Fibroblast of the aortic adventitia (primary cell): ENCODE results near the gene ITIH5. TPM values are rescaled to one million over a fixed set of nuclear protein-coding genes. Genes with fewer than 3 reads are reported as not detected.

Experiments
- DNase-seq: peaks from one replicate; pipeline ENCODE4 v3.0.0-alpha.2; 2010; ENCODE audit warnings: low read depth
- H3K4me3 ChIP-seq: 2 replicates; pipeline ENCODE4 v1.5.1; 2011; ENCODE audit warnings: low read depth, mild to moderate bottlenecking, control low read depth, low read length, moderate library complexity
- total RNA-seq: library from RNA; depleted of rRNA; stranded (reverse); fragments of >200 nt; gene quantifications from 2 replicates; pipeline ENCODE4 v1.2.3, GENCODE V29; 2012; ENCODE audit warnings: low replicate concordance
- TF ChIP-seq, protein P1 (sequence below): IDR thresholded peaks from 2 replicates; pipeline ENCODE4 v1.5.1; 2011; ENCODE audit warnings: mild to moderate bottlenecking, low read length, control low read depth, inconsistent platforms; ENCODE audit not compliant: insufficient read depth

ITIH5 gene
- total RNA-seq, 1 donor, result 0.09 TPM

DNA sequence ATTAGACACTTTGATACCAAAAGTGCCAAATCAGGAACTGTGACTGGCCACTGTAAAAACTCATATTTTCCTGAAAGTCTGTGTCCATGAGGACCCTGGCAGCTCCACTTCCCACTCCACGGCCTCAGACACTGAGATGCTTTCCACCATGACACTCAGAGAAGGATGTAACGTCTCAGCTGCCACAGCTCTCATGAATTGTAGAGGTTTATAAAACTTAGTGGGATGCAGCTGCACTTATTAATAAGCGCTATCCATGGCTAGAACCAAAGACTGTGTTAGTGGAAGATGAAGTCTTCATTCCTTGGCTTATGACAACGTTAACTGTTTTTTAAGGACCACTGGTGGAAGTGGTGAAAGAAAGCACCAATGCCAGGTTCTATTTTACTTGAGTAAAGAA lies 121.0 kb downstream of the ITIH5 start:
- no peak overlapping the region for H3K4me3 ChIP-seq
- TF ChIP-seq, protein P1, sequence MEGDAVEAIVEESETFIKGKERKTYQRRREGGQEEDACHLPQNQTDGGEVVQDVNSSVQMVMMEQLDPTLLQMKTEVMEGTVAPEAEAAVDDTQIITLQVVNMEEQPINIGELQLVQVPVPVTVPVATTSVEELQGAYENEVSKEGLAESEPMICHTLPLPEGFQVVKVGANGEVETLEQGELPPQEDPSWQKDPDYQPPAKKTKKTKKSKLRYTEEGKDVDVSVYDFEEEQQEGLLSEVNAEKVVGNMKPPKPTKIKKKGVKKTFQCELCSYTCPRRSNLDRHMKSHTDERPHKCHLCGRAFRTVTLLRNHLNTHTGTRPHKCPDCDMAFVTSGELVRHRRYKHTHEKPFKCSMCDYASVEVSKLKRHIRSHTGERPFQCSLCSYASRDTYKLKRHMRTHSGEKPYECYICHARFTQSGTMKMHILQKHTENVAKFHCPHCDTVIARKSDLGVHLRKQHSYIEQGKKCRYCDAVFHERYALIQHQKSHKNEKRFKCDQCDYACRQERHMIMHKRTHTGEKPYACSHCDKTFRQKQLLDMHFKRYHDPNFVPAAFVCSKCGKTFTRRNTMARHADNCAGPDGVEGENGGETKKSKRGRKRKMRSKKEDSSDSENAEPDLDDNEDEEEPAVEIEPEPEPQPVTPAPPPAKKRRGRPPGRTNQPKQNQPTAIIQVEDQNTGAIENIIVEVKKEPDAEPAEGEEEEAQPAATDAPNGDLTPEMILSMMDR, result no peak
- DNase-seq, result no peak

DNA sequence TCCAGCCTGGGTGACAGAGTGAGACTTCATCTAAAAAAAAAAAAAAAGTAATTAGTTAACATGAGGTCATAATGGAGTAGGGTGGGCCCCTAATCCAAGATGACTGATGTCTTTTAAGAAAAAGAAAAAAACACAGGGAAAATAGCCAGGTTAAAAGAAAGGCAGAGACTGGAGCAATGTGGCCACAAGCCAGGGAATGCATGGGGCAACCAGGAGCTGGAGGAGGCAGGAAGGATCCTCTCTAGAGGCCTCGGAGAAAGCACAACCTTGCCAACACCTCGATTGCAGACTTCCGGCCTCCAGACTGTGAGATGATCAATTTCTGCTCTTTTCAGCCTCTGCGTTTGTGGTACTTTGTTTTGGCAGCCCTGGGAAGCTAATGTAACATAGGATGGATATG lies 121.5 kb downstream of the ITIH5 start:
- no peak overlapping the region for H3K4me3 ChIP-seq
- TF ChIP-seq, protein P1, result no peak
- no peak for DNase-seq

DNA sequence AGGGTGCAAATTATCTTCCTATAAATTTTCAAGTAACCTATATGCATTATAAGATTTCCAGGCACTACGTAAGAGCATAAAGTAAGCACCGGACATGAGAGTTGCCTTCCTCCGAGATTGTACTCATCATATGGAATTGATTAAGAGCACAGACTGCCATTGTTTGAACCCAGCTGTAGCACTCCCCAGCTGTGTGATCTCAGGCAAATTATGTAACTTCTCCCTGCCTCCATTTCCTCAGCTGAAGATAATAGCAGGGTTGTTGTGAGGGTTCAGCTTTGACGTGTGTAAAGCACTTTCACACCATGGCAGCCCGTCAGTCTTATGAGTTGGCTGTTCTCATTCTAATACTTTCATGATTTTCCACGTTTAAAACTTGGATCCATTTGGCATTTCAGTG lies 122.6 kb downstream of the ITIH5 start:
- DNase-seq, result no peak
- H3K4me3 ChIP-seq, result no peak overlapping the region
- TF ChIP-seq, protein P1, result no peak

DNA sequence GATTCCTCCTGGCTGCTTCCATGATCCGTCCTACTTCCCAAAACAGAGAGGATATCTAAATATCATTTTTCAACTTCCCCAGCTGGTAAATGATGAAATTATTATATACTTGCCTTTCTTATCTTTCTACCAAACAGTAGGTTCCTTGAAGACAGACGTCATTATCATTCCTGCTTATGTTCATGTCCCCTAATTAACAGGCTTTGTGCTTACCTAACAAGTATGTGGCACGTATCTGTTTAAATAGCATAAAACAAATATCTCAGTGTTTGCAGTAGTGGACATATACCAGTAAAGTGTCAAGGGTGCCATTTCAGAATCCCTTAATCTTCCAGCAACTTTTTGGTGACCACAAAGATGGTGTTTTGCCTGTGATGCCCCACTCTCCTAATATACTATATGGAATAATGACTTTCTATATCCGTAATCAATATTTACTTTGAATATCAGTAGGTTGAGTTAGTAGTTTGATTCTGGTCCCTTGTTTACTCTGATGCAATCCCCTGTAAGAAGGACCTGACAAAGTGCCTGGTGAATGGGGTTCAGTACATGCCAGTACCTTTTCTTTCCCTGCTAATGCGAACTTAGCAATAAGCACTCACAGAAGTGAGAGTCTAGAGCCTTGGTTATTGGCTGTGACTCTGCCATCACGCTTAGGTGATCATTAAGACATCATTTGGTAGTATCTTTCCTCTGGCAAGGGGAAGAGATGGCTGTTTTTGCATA lies 124.4 kb downstream of the ITIH5 start:
- no peak overlapping the region for H3K4me3 ChIP-seq
- TF ChIP-seq, protein P1, result no peak

DNA sequence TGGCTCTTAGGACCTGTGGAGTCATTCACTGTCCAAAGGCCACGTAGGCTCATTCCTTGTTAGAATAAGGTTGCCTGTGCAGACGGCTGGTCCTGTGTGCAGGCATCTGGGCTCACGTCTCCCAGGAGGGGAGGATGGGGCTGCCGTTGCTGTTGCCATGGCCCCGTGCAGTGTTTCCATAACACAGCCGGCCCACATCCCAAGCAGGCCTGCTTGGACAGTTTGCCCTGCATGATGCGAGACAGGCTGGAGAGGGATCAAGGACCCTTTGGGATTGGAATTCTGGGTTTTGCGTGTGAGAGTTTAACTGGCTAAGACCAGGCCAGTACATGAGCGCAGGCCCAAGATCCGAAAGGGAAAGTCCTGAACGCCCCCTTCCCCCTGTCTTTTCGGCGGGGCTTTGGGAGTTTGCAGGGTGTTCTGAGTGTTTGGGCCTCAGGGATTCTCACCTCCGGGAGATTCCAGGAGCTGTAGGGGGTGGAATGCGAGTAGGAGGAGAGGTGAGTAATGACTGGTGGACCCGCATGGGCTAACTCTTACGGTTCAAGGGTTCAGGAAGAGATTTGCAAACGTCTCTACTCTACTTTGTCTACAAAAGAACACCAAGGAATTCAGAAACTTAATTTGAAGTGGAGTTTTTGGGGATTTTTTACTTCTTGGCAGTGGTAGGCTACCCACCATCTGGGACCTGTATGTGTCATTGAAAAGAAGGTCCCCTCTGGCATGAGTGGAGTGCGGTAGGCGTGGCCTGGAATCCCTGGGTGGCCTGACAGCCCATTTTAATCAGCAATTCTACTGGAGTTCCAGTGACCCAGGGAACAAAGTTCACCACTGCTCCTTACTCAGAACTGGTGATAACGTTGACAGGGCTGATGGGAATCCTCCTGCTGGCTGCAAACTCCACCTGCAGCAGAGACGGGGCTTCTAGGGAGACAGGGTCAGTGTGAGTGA lies 125.4 kb downstream of the ITIH5 start:
- DNase-seq, result no peak
- no peak overlapping the region for H3K4me3 ChIP-seq
- TF ChIP-seq, protein P1, result no peak

More for the DNA sequence above, 124.4 kb downstream of the ITIH5 start:
- DNase-seq, result no peak

DNA sequence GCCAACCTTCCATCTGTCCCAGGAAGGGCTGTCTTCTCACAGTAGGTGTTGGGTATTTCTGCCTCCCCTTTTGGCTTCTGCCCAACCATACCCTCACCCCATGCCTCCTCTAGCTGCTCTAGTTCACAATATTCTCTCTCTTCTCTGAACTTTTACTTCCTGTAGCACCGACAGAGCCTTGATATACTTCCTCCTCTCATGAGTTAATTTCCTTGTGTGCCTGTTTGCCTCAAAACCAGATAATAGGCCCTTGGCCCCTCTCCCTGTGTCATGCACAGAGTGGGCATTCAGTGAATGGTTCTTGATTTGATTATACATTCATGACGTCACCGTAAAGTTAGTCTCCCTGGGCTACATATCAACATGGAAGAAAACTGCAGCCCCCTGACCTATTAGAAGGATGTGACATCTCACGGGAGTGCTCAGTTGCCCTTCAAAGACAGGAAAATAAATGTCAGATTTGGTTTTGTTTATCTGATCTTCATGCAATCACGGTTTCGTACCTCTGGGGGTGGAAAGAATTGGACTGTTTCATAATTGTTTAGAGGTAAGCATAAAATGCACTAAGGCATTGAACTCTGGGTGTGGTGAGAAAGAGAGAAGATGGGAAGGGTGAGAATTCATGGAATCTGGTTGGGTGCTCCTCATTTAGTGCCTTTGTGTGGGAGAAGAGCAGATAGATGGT lies 127.7 kb downstream of the ITIH5 start:
- no peak overlapping the region for H3K4me3 ChIP-seq
- TF ChIP-seq, protein P1, result no peak
- DNase-seq, result no peak
